Pancreas (tissue), 10 donors: Measurements from ENCODE around the gene COPE. TPM values are rescaled to one million over a fixed set of nuclear protein-coding genes. Genes with fewer than 3 reads are reported as not detected.

Experiments
- ATAC-seq, 4 donors: fragments of 200-7000 bp; cut with Tn5 transposase; one replicate each; pipeline versions ENCODE4 v1.8.0 to v1.9.1; 2020; ENCODE audit warnings: mild to moderate bottlenecking in 4 of 4, moderate library complexity in 4 of 4
- DNase-seq, 6 donors: peaks; one replicate each; pipeline ENCODE4 v3.0.0-alpha.2; 2020
- FAIRE-seq: peaks from 2 replicates; lab custom pipeline; 2012; peaks lifted over from hg19 to GRCh38; lab: Jason Lieb, UNC
- H3K27ac ChIP-seq, 4 donors: fragments of 200-600 bp; sonication (generic); 1 replicate in 3 of 4; 2 replicates in 1 of 4; pipeline versions ENCODE4 v1.5.0 to v1.8.0; 2020
- H3K27me3 ChIP-seq, 4 donors: fragments of 200-600 bp; one replicate each; pipeline ENCODE4 v1.8.0; 2021
- H3K36me3 ChIP-seq, 3 donors: fragments of 200-600 bp; sonication (generic) in 1 of 3; one replicate each; pipeline versions ENCODE4 v1.5.0 to v1.8.0; 2020 to 2021
- H3K4me1 ChIP-seq, 3 donors: fragments of 200-600 bp; one replicate each; pipeline ENCODE4 v1.8.0; 2021
- H3K4me3 ChIP-seq, 4 donors: fragments of 200-600 bp; sonication (generic) in 2 of 4; one replicate each; pipeline versions ENCODE4 v1.5.0 to v1.8.0; 2020 to 2021
- H3K9me3 ChIP-seq, 4 donors: fragments of 200-600 bp; one replicate each; pipeline ENCODE4 v1.8.0; 2021
- CTCF ChIP-seq, 4 donors: fragments of 200-600 bp; sonication (generic) in 3 of 4; IDR thresholded peaks; one replicate each; pipeline versions ENCODE4 v1.5.0 to v1.8.0; 2021; ENCODE audit warnings: antibody characterized with exemption in 4 of 4
- WGBS, 2 donors: extraction: QIAGEN DNeasy Blood & Tissue Kit; methylation state at CpG; one replicate each; pipeline ENCODE4 v1.1.7; 2013; 5-methylcytosine and 5-hydroxymethylcytosine counted together
- intact Hi-C, 3 donors: fragments of 100-400 bp; cut with DNase I; formaldehyde crosslinking; loops; one replicate each; pipeline versions ENCODE4 v1.11.1 to v1.14.2; 2022
- polyA plus RNA-seq, 2 donors: library from polyadenylated mRNA; stranded (reverse); fragments of 200-250 nt; gene quantifications; one replicate each; pipeline ENCODE4 v1.2.3, GENCODE V29; 2013
- total RNA-seq, 6 donors: library from RNA; stranded (reverse); fragmentation: NEBNext Ultra II Directional in 4 of 6; extraction: Animal tissue kit (Norgen Biotek cat#: 25700) in 4 of 6; gene quantifications; one replicate each; pipeline versions ENCODE4 v1.2.1 to v1.2.4, GENCODE V29; 2021 to 2023
- donor health status: healthy with polysubstance abuse.
- donor health status: DM: no; HTN: no; CAD: no; lungs with moderate emphysema.
- donor health status: DM: no; HTN: no; CAD: no.
- donor health status: control.
- donor health status: control.
- donor health status: Bipolar disorder and iron deficiency.
- donor health status: DM: yes; HTN: yes; CAD: no.
- donor health status: DM: no; HTN: no; CAD: no.
- donor health status: DM: no; HTN: no; CAD: no.
- donor health status: DM: yes; HTN: yes; CAD: no.

The COPE gene
- total and polyA plus RNA-seq, 8 donors = 58.2 to 200 (median 94.2) TPM

- H3K36me3 ChIP-seq = peaks cover 0 to 15% (median 6%) of the 10 kb centered on the region in 3 donors
- peak in 1 of 6 donors; percentile 67 for DNase-seq
- 86 to 89% methylated on average over 20 of the region's 20 CpGs for WGBS, 2 donors
- no peaks in the 10 kb centered on the region for H3K9me3 ChIP-seq
- no peak for ATAC-seq
- no peak overlapping the region for H3K4me3 ChIP-seq
- no peak for FAIRE-seq
- no peaks in the 10 kb centered on the region for H3K4me1 ChIP-seq
- peaks cover 0 to under 1% (median 0%) of the 10 kb centered on the region in 4 donors for H3K27me3 ChIP-seq
- intact Hi-C loops = loop anchor here in 1 of 3 donors (10.0 kb wide), 1 partner anchor 85 kb away; no protein-coding TSS in a partner anchor
- TF ChIP-seq CTCF (IDR thresholded peaks at IDR 0.05) = no peak
- H3K27ac ChIP-seq = no peak overlapping the region
These were observed 19.3 kb downstream of the COPE start for GRCh38 chr19:18899624-18900560.

GRCh38 chr19:18898607-18899408 lies 20.4 kb downstream of the COPE start:
- intact Hi-C loops = loop anchor here in 1 of 3 donors (10.0 kb wide), 1 partner anchor 86 kb away; no protein-coding TSS in a partner anchor
- Histone ChIP-seq H3K4me3 (no peak overlapping the region), H3K9me3 (no peaks in the 10 kb centered on the region), H3K27me3 (peaks cover 0 to 10% (median 0%) of the 10 kb centered on the region in 4 donors), H3K27ac (no peak overlapping the region), H3K36me3 (peaks cover 0 to 12% (median 6%) of the 10 kb centered on the region in 3 donors), H3K4me1 (no peaks in the 10 kb centered on the region)
- DNase-seq = peak in 1 of 6 donors; percentile 66
- ATAC-seq = no peak
- no peak for FAIRE-seq
- TF ChIP-seq CTCF (IDR thresholded peaks at IDR 0.05) = no peak
- WGBS, 2 donors = 68 to 73% methylated on average over 18 of the region's 18 CpGs

- no peak for TF ChIP-seq CTCF (IDR thresholded peaks at IDR 0.05)
- Histone ChIP-seq H3K4me1 (no peaks in the 10 kb centered on the region), H3K4me3 (no peak overlapping the region), H3K36me3 (peaks cover 0 to 12% (median 6%) of the 10 kb centered on the region in 3 donors), H3K27me3 (peaks cover 0 to 10% (median 0%) of the 10 kb centered on the region in 4 donors), H3K9me3 (no peaks in the 10 kb centered on the region), H3K27ac (no peak overlapping the region)
- DNase-seq (peak in 1 of 6 donors; percentile 70), ATAC-seq (peak in 1 of 4 donors; percentile 10), FAIRE-seq (no peak)
- intact Hi-C loops = loop anchor here in 1 of 3 donors (10.0 kb wide), 1 partner anchor 87 kb away; no protein-coding TSS in a partner anchor
- WGBS, 2 donors = 44 to 49% methylated on average over 18 of the region's 18 CpGs
These were observed 21.0 kb downstream of the COPE start for GRCh38 chr19:18898081-18898606.

- 79 to 89% methylated on average over 24 to 25 of the region's 25 CpGs for WGBS, 2 donors
- no peak overlapping the region for H3K27ac ChIP-seq
- no peak for FAIRE-seq
- no peak for ATAC-seq
- H3K27me3 ChIP-seq = peaks cover 0 to 10% (median 0%) of the 10 kb centered on the region in 4 donors
- H3K4me3 ChIP-seq = no peak overlapping the region
- H3K36me3 ChIP-seq = peaks cover 0 to 12% (median 6%) of the 10 kb centered on the region in 3 donors
- peak in 1 of 6 donors; percentile 57 for DNase-seq
- intact Hi-C loops = loop anchor here in 1 of 3 donors (10.0 kb wide), 1 partner anchor 87 kb away; no protein-coding TSS in a partner anchor
- H3K9me3 ChIP-seq = no peaks in the 10 kb centered on the region
- TF ChIP-seq CTCF (IDR thresholded peaks at IDR 0.05) = no peak
- no peaks in the 10 kb centered on the region for H3K4me1 ChIP-seq
These were observed 21.8 kb downstream of the COPE start for GRCh38 chr19:18897094-18898029.
